IMR-90 (cell line): ENCODE data around the gene CIT.

Experiments
- FOS ChIP-seq: fragments of 150-350 bp; IDR thresholded peaks from 2 replicates; pipeline ENCODE4 v1.6.1; 2016; ENCODE audit warnings: low read depth, low read length
- MXI1 ChIP-seq: IDR thresholded peaks from 2 replicates; pipeline ENCODE4 v1.6.1; 2012; ENCODE audit warnings: low read depth, mild to moderate bottlenecking, low read length, moderate library complexity, borderline replicate concordance
- POLR2A ChIP-seq: IDR thresholded peaks from 2 replicates; pipeline ENCODE4 v1.6.1; 2012; ENCODE audit warnings: mild to moderate bottlenecking, low read depth, low read length
- RAD21 ChIP-seq: IDR thresholded peaks from 2 replicates; pipeline ENCODE4 v1.6.1; 2012; ENCODE audit warnings: low read length, improper control_type of control experiment
- SMC3 ChIP-seq: fragments of 150-350 bp; IDR thresholded peaks from 2 replicates; pipeline ENCODE4 v1.6.1; 2016; ENCODE audit warnings: low read depth, mild to moderate bottlenecking, antibody characterized with exemption, low read length, moderate library complexity
- TF ChIP-seq, protein P1 (sequence below): conservative IDR thresholded peaks from 2 replicates; pipeline ENCODE4 v1.5.1; 2012; ENCODE audit warnings: mild to moderate bottlenecking, low read depth, low read length, improper control_type of control experiment

GRCh38 chr12:119784673-119785072, 92.4 kb downstream of the CIT start:
- TF ChIP-seq FOS (no peak), MXI1 (no peak), POLR2A (no peak), SMC3 (no peak), RAD21 (no peak)
- TF ChIP-seq, protein P1, sequence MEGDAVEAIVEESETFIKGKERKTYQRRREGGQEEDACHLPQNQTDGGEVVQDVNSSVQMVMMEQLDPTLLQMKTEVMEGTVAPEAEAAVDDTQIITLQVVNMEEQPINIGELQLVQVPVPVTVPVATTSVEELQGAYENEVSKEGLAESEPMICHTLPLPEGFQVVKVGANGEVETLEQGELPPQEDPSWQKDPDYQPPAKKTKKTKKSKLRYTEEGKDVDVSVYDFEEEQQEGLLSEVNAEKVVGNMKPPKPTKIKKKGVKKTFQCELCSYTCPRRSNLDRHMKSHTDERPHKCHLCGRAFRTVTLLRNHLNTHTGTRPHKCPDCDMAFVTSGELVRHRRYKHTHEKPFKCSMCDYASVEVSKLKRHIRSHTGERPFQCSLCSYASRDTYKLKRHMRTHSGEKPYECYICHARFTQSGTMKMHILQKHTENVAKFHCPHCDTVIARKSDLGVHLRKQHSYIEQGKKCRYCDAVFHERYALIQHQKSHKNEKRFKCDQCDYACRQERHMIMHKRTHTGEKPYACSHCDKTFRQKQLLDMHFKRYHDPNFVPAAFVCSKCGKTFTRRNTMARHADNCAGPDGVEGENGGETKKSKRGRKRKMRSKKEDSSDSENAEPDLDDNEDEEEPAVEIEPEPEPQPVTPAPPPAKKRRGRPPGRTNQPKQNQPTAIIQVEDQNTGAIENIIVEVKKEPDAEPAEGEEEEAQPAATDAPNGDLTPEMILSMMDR = no peak
